GM19099 (cell line): Measurements from ENCODE around the gene SERPINC1.

Experiments
- POLR2A ChIP-seq: IDR thresholded peaks from 3 replicates; pipeline ENCODE4 v1.6.1; 2011; ENCODE audit warnings: low read depth; ENCODE audit not compliant: insufficient read length; ENCODE audit errors: extremely low read depth

Gene SERPINC1

DNA sequence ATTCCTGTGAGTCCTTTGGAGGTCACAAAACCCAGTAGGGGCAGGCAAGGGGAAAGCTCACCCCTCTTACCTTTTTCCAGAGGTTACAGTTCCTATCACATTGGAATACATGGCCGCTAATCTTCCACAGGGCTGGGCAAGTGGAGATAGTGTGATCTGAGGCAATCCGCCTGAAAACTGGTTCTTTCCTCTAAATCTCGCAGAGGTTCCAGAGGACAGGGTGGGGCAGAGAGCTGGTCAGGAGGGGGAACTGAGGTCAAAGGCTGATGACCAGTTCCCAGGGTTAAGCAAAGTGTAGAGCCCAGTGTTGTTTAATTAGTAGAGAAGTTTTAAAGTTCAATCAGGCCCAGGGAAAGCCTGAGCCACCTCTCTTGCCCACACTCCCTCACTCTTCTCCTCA is at the start of gene SERPINC1:
Gene SERPINC1 (minus strand): TSS at position 179 of the 400 bp plus-strand sequence. CDS start 68 bp downstream, at position 111.
- TF ChIP-seq POLR2A, result no peak

- TF ChIP-seq POLR2A, result no peak
These were observed 46.4 kb upstream of the SERPINC1 start for GRCh38 chr1:173963477-173963876.

GRCh38 chr1:173960625-173961024 is 43.5 kb upstream of the SERPINC1 start:
- TF ChIP-seq POLR2A, result no peak

DNA sequence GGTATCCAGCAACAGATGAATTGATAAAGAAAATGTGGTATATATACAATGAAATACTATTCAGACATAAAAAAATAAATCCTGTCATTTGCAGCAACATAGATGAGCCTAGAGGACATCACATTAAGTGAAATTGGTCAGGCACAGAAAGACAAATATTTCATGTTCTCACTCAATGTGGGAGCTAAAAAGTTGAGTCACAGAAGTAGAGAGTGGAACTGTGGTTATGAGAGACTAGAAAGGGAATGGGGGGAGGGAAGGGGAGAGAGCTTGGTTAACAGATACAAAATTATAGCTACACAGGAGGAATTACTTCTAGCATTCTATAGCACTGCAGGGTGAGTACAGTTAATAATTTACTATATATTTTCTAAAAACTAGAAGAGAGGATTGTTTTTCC is 37.1 kb upstream of the SERPINC1 start:
- no peak for TF ChIP-seq POLR2A

- no peak for TF ChIP-seq POLR2A
These were observed 31.5 kb upstream of the SERPINC1 start for GRCh38 chr1:173948594-173948993.

DNA sequence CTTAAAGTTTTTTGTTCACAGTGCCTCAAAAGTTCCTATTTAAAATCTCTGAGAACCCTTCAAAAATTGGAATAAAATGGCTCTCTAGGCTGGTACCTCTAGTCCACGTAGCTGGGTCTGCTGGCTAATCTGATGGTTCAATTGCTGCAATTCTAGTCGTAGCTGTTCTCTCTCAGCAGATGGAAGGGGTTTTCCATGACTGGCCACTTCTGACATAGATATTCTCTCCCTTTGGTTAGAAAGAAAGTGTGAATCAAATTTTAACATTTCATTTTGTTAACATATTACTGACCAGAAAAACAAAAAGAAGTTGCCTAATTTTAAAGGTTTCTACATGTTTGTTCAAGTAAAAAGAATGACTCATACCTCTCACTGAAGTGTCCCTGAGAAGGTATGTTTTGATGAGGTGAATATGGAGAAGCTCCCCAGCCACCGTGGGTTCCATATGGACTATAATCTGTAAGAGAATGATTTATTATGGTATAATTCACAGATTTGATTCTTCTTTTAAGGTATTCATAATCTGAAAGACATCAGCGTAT is 29.3 kb upstream of the SERPINC1 start:
- TF ChIP-seq POLR2A, result no peak

DNA sequence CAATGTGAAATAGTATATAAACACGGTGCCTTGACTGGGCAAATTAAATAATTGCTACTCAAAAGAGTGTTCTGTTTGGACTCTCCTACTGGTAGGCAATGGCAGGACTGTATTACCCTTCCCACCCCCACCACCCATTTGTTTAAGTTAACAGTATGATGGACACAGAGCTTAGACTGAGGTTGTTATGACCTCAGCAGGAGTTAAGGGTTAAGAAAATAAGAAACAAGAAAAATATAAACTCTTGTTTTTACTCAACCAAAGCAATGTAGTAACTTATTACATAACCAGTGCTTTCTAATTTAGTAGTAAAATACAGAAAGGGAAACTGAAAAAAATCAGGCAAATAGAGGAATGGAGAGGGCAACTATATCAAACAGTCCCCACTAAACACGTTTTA is 19.9 kb upstream of the SERPINC1 start:
- no peak for TF ChIP-seq POLR2A

GRCh38 chr1:173934440-173934839 is 17.3 kb upstream of the SERPINC1 start:
- TF ChIP-seq POLR2A, result no peak

GRCh38 chr1:173925306-173926242 is 8.4 kb upstream of the SERPINC1 start:
- no peak for TF ChIP-seq POLR2A

- no peak for TF ChIP-seq POLR2A
These were observed 3.7 kb upstream of the SERPINC1 start for GRCh38 chr1:173920861-173921260.

- TF ChIP-seq POLR2A, result no peak
These were observed 737 bp upstream of the SERPINC1 start for GRCh38 chr1:173917635-173918493.

DNA sequence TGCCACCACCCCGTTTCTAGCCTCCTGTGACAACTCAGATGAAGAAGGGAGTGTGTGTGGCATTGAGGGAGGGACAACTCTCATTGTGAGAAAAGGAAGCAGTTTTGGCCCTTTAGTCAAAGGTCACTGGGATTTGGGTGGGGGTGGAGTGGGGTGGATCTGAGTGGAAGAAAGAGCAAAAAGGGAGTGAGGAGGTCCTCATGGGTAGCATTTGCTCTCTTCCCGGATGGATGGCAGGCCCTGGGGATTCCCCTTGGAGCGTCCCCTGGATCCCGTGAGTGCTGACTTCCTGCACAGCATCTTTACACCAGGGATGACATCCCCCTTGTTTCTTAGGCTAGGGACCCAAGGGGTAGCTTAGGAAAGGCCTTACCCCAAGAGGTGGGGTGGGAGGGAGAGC is 460 bp downstream of the SERPINC1 start:
- TF ChIP-seq POLR2A, result no peak

DNA sequence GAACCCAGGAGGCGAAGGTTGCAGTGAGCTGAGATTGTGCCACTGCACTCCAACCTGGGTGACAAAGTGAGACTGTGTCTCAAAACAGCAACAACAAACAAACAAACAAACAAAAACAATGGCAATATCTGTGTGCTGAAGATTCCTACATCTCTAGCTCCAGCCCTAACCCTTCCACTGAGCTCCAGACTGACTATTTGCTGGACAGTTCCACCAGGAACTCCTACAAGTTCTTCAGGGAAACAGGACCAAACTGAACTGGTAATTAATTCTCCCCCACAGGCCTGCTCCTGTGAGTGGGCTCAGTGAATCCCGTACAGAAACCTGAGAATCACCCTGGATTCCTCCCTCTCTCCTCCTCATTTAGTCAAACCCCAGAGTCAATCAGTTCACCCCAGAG is 1.5 kb downstream of the SERPINC1 start:
- TF ChIP-seq POLR2A, result no peak

DNA sequence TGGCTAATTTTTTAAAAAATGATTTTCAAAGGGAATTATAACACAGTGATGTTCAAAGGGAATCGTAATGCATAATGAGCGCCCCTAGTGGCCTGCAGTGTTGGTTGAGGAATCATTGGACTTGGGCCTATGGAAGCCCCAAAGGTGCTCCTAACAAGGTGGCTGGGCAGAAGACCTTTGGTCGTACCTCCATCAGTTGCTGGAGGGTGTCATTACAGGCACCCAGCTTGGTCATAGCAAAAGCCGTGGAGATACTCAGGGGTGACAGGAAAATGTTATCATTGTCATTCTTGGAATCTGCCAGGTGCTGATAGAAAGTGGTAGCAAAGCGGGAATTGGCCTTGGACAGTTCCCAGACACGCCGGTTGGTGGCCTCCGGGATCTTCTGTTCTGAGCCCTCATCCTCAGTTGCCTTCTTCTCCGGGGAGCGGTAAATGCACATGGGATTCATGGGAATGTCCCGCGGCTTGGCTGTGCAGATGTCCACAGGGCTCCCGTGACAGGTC is 2.7 kb downstream of the SERPINC1 start:
- no peak for TF ChIP-seq POLR2A

DNA sequence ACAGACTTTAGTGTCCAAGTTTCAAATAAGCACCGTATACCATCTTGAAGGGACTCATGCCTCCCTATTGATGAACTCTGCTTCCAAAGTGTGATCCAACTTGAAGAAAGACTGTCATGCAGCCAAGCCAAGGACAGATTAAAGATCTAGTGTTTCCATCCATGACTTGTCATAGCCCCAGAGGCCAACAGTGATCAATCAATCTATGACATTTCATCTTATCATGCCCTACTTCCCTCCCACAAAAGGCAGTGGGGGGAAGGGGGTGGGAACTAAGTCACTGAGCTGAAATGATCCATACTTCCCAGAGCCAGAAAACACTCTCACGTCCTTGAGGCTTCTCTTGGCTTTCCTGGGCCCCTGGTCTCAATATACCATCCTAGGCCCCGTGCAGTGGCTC is 4.0 kb downstream of the SERPINC1 start:
- no peak for TF ChIP-seq POLR2A

DNA sequence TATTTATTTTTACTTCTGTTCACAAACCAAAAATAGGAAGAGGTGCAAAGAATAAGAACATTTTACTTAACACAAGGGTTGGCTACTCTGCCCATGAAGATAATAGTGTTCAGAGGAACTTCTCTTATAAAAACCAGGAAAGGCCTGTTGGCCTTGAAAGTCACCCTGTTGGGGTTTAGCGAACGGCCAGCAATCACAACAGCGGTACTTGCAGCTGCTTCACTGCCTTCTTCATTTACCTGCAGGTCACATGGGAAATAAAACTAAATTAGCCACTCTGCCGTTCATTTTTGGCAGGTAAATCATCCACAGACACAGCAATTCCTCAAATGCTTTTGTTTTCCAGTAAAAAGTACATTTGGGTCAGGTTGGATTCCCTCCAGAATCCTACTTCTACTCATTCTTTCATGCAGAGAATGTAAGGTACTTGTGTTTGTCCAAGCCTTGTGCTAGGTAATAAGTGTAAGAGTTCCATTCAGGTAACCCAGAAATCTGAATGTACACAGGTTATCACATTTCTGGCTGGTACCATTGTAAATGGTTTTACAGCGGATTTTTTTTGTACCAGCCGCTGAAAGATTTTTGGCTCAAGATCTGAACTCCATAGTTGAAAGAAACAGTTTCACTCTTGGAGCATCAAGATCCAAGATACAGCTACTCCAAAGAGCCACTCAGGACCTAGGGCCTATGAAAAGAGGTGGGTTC is 13.1 kb downstream of the SERPINC1 start:
- TF ChIP-seq POLR2A, result no peak
